LNCaP clone FGC (cell line): ENCODE data around the gene KIAA0753.
"Not testable (repeated sequence)": the region's sequence is repeated elsewhere in the genome, so short reads cannot be mapped to it uniquely, and the experiment has no call there.

Experiments used
- DNase-seq: peaks from one replicate; pipeline ENCODE4 v3.0.0-alpha.2; 2011; ENCODE audit warnings: low read depth
- H3K4me3 ChIP-seq: 2 replicates; pipeline ENCODE4 v1.5.1; 2011; ENCODE audit warnings: mild to moderate bottlenecking, low read depth, low read length, control low read depth
- TF ChIP-seq, protein P1 (sequence below): IDR thresholded peaks from 2 replicates; pipeline ENCODE4 v1.5.1; 2012; ENCODE audit warnings: mild to moderate bottlenecking; ENCODE audit not compliant: control insufficient read depth, insufficient read depth; ENCODE audit errors: extremely low read depth

The KIAA0753 gene

DNA sequence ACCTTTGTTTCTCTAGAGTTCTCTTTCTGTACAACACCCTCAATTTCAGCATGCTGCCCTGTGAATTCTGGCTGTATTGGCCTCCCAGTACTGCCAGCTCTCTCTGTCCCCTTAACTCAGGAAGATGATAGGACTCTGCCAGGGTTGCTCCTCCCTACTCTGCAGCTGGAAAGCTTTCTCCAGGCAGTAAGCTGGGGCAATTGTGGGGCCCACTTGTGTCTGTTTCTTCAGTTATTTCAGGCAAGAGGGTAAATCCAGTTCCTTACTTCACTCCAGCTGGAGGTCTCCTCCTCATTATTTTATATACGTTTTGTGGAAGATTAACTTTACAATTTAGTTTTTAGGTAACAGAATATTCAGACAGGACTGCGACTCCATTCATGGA, 20.9 kb upstream of the KIAA0753 start:
- TF ChIP-seq, protein P1, sequence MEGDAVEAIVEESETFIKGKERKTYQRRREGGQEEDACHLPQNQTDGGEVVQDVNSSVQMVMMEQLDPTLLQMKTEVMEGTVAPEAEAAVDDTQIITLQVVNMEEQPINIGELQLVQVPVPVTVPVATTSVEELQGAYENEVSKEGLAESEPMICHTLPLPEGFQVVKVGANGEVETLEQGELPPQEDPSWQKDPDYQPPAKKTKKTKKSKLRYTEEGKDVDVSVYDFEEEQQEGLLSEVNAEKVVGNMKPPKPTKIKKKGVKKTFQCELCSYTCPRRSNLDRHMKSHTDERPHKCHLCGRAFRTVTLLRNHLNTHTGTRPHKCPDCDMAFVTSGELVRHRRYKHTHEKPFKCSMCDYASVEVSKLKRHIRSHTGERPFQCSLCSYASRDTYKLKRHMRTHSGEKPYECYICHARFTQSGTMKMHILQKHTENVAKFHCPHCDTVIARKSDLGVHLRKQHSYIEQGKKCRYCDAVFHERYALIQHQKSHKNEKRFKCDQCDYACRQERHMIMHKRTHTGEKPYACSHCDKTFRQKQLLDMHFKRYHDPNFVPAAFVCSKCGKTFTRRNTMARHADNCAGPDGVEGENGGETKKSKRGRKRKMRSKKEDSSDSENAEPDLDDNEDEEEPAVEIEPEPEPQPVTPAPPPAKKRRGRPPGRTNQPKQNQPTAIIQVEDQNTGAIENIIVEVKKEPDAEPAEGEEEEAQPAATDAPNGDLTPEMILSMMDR: no peak
- no peak overlapping the region for H3K4me3 ChIP-seq
- DNase-seq: no peak

DNA sequence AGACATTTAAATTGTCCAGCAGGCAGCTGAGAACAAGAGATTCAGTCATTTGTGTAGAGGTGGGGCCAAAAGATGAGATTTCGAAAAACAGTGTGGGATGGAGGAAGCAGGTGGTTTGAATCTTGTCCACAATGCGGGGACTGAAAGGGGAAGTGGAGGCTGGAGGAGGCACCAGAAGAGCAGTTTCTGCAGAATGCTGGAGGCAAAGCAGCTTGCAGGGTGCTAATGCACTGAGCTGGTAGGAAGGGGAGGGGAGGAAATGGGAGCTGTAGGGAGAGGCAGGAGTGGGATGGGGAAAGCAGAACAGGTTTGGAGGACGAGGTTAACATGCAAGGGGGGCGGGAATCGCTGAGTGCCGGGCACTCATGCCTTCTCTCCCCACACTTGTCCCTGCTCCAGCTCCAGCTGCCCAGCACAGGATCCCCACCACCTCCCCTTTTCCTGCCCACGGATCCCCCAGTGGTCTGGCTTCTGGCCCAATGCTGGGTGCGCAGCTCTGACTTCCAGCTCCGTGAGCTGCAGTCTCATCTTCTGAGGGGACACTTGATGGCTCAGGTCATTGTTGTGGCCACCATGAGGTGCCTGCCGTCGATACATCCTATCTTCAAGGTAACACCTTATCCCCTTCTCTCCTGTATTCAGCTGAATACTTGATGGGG, 20.4 kb upstream of the KIAA0753 start:
- no peak overlapping the region for H3K4me3 ChIP-seq
- no peak for DNase-seq
- TF ChIP-seq, protein P1: no peak

DNA sequence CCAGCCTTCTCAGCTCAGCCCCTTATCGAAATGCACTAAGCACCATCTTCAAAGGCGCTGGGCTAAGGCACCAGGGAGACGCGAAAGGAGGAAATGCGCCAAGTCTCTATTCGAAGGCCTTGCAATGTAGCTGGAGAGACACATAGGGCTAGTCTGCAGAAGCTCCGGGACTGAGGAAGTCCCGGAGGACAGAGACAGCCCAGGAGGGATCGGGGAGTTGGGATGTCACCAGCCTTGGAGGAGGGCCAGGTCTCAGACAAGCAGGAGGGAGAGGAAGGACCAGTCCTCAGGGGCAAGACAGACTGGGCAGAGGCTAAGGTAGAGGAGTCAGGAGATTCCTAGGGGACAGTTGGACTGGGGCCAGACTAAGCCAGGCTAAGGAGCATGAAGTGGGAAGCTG, 19.6 kb upstream of the KIAA0753 start:
- no peak for DNase-seq
- TF ChIP-seq, protein P1: no peak
- no peak overlapping the region for H3K4me3 ChIP-seq

DNA sequence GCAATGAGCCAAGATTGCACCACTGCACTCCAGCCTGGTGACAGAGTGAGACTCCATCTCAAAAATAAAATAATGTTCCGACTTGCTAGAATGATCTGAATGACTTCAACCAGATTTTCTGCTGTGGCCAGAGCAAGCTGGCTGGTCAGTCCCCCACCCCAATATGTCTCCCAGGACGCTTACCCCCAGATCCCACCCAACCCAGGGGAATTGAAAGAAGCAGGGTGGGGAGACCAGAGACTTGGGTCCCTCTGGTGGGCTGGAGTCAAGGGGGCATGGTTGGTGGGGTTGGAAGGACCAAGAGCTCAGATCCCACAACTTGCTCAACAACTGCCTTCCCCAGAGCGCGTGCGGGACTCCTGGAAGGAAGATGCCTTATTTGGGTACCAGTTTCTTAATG, 17.9 kb upstream of the KIAA0753 start:
- DNase-seq, H3K4me3 ChIP-seq: not testable (repeated sequence)

- TF ChIP-seq, protein P1: no peak
- no peak overlapping the region for H3K4me3 ChIP-seq
- no peak for DNase-seq
Observed at GRCh38 chr17:6657633-6658287, 17.2 kb upstream of the KIAA0753 start.

DNA sequence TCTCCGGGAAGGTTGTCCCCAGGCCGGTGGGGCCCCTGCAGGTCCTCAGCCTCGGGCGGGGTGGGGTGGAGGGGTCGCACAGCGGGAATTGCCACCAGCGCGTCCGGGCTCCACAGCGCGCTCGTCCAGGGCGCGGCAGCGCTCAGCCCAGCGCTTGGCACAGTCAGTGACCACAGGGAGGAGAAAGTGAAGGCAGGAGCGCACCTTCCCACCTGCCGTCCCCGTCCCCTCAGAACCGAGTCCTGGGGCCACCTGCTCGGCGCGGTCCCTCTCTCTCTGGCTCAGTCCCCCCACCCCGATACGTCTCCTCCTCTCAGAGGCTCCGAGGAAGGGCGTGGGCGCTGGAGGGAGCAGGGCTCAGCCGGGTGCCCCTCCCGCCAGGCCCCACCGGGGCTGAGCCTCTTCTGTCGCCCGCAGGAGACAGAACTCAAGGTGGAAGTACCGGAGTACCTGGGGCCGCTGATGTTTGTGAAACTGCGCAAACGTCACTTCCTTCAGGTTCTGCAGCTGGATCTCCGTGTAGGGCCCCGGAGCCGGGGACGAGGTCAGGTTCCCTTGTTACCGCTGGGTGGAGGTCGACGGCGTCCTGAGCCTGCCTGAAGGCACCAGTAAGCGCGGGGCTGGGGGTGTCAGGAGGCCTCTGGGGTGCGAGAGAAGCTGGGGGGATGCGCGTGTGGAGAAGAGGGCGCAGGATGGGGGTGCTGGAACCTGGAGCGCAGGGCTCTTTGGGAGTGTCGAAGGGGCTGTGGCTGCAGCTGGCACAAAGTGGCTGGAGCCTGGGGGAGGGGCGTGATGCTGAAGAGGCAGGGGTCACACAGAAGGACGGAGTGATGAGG, 16.5 kb upstream of the KIAA0753 start:
- H3K4me3 ChIP-seq: peak overlapping the region; percentile 39
- not testable (repeated sequence) for DNase-seq

- not testable (repeated sequence) for H3K4me3 ChIP-seq, DNase-seq
Observed at GRCh38 chr17:6655732-6656361, 15.3 kb upstream of the KIAA0753 start.
